ENCODE measurements around the gene KDM1B. TPM values are rescaled to one million over a fixed set of nuclear protein-coding genes. Genes with fewer than 3 reads are reported as not detected.
A peak's percentile ranks its signal among the peaks of the same experiment; 100 is the strongest.

The KDM1B gene
- total RNA-seq, 1 donor from 2014 or later: 7.9 TPM

DNA sequence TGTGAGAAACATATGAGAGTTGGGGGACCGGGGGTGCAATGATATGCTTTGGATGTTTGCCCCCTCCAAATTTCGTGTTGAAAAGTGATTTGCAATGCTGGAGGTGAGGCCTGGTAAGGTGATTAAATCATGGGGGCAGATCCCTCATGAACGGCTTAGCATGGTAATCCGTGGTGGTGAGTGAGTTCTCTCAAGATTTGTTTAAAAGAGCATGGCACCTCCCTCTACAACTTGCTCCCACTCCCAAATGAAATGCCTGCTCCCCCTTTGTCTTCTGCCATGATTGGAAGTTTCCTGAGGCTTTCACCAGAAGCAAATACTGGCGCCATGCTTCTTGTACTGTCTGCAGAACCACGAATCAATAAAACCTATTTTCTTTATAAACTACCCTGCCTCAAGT is 106.7 kb downstream of the KDM1B start:
- DNase-seq (ENCODE audit: low spot score): no peak

DNA sequence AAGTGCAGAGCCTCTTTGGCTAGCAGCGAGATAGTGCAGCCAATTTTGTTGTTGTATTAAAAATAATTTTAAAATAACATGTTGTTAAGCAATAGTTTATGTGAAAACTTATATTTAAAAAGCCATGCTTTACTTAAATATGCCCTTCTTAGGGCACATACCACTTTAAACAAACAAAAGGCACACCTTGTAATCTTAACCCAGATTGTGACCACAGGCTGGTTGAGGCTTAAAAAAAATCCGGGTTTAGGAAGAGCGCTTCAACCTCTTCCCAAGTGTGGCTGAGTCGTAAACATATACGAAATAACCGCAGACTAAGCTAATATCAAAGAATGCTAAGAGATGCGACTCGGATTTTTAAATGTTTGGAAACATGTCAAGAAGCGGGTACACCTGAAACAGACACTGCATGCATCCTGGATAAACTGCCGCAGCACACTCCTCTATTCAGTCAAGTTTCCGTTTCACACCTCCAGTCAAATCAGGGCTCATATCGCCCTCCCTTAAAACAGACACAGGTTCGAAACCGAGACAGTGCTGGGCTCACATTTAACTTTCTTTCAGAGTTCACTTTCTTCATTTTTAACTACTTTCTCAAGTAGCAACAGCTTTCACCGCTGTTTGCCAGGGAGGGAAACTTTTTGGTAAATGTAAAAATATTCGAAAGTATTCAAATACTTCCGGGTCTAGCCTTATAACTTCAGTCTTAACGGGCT is 107.6 kb downstream of the KDM1B start:
- no peak for DNase-seq (ENCODE audit: low spot score)

DNA sequence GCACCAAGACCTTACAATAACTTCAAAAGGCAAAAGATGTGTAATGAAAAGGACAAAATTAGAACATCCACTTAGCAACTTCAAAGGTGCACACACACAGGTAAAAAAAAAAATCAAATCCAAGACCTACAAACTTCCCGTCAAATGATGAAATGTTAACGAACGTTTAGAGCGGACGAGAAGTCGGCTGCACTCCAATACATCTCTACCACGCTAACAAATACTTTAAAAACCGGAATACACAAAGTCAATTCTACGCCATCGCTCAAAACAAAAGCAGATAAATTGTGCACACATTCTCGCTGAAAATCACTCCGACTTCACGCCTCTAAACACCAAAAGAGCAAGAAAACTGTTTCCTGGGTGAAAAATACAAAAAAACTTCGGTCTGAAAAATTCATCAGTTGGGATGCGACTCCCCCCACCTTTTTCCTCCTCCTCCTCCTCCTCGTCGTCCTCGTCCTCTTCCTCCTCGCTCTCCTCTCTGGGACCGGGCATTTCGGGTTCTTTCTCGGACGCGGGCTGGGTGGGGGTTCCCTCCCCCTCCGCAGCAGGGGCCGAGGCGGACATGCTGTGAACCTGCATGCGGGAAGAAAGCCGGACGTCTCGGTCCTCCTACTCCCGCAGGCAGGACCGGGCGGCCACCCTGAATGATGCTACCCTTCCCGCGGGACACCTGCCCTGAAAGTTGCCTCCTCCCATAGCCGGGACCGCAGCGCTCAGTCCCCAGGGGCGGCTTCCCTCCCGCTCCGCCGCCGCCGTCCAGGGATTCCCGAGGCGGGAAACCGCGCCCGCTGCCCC is 108.4 kb downstream of the KDM1B start:
- peak; percentile 40 for DNase-seq (ENCODE audit: low spot score)

DNA sequence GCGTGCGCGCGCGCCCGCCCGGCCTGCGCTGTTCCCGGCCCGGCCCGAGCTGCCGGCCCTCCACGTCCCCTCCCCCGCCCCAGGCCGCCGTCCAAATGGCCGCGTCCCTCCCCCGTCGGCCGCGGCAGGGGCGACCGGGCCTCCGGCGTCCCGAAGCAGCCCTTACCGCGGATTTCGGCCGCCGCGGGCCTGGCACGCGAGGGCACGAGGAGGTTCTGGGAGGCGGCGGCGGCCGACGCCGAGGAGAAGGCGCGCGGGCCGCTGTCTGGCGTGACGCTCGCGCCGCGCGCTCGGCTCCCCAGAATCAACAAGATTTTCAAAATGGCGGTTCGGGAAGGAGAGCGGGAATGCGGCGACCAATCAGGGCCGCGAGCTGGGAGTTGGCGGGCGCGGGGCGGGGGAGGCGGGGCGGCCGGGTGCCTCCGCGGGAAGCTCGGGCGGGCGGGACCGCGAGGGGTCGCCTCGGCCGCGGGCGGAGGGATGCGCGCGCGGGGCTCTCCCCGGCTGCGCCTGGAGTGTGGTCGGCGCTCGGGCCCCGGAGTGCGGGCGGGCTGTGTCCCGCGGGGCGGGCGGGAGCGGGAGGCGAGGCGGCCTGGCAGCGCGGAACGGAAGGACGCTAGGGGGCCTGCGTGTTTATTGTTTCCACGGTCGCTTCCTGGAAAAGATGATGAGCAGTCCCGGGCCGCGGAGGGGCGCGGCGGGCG is 109.1 kb downstream of the KDM1B start, which contains the start of gene DEK:
TSS of gene DEK (minus strand) at position 312 of the 704 bp plus-strand sequence. CDS start 543 bp downstream, outside the sequence.
- peak; percentile 91 for DNase-seq (ENCODE audit: low spot score)

DNA sequence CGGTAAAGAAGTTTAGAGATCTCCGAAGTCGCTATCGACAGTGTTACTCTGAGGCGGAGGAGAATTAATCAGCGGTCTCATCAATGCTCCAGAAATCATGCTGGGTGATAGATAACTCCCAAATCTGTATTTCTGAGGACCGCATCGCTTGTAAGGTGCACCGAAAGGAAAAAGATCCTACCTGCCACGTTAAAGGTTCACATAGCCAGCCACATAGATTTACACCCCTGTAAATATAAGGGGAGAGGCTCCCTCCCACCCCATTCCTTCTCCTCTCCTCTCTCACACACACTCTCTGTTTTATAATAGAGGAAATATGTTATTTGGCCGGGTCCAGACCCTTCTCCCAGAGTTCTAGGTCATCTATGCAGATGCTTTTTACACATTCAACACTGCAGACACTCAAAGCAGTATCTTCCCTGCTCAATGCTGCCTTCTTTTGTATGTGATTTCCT is 109.7 kb downstream of the KDM1B start:
- peak; percentile 9 for DNase-seq (ENCODE audit: low spot score)

DNA sequence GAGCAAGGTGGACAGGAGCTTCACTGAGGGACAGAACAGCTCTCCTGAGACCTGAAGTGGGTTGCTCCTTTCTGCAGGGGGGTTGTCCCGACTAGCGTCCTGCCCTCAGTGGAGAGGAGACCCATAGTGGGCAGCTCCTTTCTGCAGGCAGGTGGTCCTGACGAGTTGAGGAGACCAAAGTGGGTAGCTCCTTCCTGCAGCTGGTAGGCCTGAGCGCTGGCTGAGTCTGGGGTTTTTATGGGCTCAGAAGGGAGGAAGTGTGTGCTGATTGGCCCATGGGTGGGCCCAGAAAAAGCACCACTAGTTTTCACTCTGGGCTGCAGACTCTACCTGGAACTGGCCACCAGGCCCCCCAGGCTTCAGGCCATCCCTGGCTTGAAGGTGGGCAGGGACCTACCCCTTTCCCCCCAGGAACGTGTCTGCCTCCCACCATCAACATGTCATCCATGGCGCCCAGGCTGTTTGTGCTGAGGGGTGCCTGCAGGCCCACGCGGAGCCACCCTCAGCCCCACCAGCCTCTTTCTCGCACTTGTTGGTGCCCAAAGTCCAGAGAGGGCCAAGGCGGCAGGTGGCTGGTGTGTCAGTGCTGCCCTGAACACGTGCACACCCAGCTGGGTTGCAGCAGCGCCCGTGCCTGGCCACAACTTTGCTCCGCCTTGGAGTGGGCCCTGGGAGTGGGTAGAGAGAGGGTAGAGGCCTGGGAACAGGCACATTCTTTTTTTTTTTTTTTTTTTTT is 110.7 kb downstream of the KDM1B start:
- DNase-seq (ENCODE audit: low spot score): no peak

DNA sequence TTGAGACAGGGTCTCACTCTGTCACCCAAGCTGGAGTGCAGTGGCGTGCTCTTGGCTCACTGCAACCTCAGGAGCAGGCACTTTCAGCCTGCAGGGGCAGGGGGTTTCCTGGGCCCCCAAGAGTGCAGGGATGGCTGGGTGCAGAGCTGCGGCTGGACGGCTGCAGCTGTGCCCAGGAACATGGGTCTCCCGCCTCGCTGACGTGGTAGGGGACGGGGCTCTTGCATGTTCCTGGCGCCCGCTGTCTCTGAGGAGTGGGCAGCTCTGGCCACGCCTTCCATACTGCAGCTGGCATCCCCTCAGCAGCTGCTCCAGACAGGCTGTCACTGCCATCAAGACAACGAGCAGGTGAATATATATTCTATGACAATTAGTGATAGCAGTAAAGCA is 111.3 kb downstream of the KDM1B start:
- no peak for DNase-seq (ENCODE audit: low spot score)

DNA sequence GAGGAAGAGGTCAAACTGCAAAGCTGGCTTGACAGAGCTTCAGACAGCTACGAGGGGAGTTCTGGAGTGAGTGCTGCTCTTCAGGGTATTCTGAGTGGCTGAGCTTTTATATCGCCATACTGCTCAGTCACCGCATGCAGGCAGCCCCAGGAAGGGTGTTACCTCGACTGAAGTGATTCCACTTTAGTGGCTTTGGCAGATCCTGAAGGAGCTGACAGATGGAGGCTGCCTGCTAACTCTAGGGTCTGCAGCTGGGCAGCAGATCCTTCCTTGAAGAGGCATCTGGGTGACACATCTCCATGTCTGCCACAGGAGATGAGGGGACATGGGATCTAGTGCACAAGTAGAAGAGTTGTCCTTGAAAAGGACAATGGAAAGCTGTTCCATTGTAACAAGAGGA is 112.8 kb downstream of the KDM1B start:
- no peak for DNase-seq (ENCODE audit: low spot score)

DNA sequence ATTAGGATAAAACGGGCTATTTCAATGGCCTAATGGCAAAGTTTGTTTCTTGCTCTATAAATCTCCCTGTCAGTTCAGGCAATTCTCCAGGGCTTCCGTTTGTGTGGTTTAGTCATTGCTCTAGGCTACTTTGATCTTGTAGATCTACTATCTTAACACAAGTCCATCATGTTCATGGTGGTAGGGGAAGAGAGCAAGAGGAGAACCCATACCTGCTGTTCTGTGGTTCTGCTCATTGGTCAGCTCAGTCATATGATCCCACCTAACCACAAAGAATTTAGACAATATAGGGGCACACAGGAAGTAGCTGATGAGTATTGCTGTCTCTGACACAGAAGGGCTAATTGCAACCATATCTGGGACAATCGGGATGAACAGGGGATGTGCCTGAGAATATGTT is 114.0 kb downstream of the KDM1B start:
- DNase-seq (ENCODE audit: low spot score): no peak

DNA sequence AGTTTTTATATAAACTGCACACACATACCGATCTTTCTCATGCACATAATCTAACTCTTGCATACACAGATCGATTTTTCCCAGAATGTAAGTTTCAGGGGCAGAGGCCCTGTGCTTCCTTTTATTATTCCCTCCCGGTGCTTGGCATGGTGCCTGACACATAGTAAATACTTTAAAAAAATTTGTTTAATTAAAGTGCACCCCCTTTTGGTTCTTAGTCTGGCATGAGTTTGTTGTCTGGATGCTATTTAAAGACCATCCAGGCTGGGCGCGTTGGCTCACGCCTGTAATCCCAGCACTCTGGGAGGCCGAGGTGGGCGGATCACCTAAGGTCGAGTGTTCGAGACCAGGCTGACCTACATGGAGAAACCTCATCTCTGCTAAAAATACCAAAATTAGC is 114.5 kb downstream of the KDM1B start:
- no peak for DNase-seq (ENCODE audit: low spot score)

DNA sequence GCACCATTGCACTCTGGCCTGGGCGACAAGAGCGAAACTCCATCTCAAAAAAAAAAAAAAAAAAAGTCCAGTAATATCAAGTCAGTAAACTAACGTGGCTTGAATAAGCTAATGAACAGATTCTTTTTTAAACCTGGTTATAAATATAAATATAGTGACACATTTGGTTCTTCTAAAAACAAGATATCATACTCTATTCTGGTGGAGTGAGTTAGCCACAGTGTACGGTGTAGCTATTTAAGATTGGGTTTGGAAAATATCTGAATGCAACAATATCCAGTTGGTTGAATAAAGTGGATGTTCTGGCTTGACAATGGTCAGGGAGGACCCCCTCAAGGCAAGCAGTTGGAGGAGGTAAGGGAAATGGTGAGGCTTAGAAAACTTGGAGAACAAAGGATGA is 115.0 kb downstream of the KDM1B start:
- DNase-seq (ENCODE audit: low spot score): no peak

Other genes starting within 250 kb of the KDM1B start
- 51.3 TPM for gene KIF13A, start 167.8 kb upstream of the KDM1B start, total RNA-seq (ENCODE audit: insufficient read depth, low replicate concordance)
- gene NHLRC1, start 32.7 kb upstream of the KDM1B start, total RNA-seq (ENCODE audit: insufficient read depth, low replicate concordance): 5.5 TPM
- 7.7 TPM for gene TPMT, start 345 bp upstream of the KDM1B start, total RNA-seq (ENCODE audit: insufficient read depth, low replicate concordance)
- gene DEK, start 109.1 kb downstream of the KDM1B start, total RNA-seq (ENCODE audit: insufficient read depth, low replicate concordance): 187 TPM
- 13.7 TPM for gene RNF144B, start 231.9 kb downstream of the KDM1B start, total RNA-seq (ENCODE audit: insufficient read depth, low replicate concordance)

Measured in umbilical cord (tissue), 2 donors.